HepG2 (cell line): ENCODE measurements around the gene PLXNA4. TPM values are rescaled to one million over a fixed set of nuclear protein-coding genes. Genes with fewer than 3 reads are reported as not detected.

Experiments used
- ATAC-seq: fragments of 200-7000 bp; cut with Tn5 transposase; 3 replicates; pipeline ENCODE4 v1.9.1; 2020; ENCODE audit warnings: mild to moderate bottlenecking, moderate library complexity
- BruUV-seq: library from RNA; stranded (reverse); fragments of 400-500 nt; replicated peaks from 2 replicates; lab custom pipeline; 2021; lab: Mats Ljungman, UMichigan
- CTCF ChIA-PET: fragments of 300-600 bp; formaldehyde crosslinking; extraction: SDS; loops from one replicate; lab custom pipeline; 2021; ENCODE audit warnings: low total read pairs, inconsistent platforms, low intra/inter-chr PET ratio; lab: Yijun Ruan, JAX
- POLR2A ChIA-PET: fragments of 350-600 bp; sonication (Branson Sonifier 250); formaldehyde crosslinking; loops from one replicate; lab custom pipeline; 2020; ENCODE audit warnings: antibody characterized with exemption, inconsistent platforms; lab: Yijun Ruan, JAX
- DNase-seq: peaks from one replicate; pipeline ENCODE4 v3.0.0-alpha.2; 2015; ENCODE audit warnings: low spot score
- FAIRE-seq: peaks from 3 replicates; lab custom pipeline; 2011; peaks lifted over from hg19 to GRCh38; lab: Jason Lieb, UNC
- H2AFZ ChIP-seq: one replicate; pipeline ENCODE4 v1.6.1; 2011; ENCODE audit warnings: low read length, inconsistent platforms
- H3K27ac ChIP-seq: fragments of 300-600 bp; 3 replicates; pipeline ENCODE4 v1.8.0; 2011; ENCODE audit warnings: mixed run types, mild to moderate bottlenecking, mixed read lengths, low read length, inconsistent platforms; ENCODE audit not compliant: insufficient read depth; ENCODE audit errors: extremely low read length
- H3K27me3 ChIP-seq, 2 experiments: fragments of 200-600 bp in 1 of 2; 2 replicates in 1 of 2; 3 replicates in 1 of 2; pipeline versions ENCODE4 v1.6.0 to v1.8.0; 2011; ENCODE audit warnings: low read length in 2 of 2, mild to moderate bottlenecking in 2 of 2, moderate library complexity in 2 of 2, inconsistent platforms in 1 of 2; ENCODE audit not compliant: insufficient read depth in 2 of 2, control insufficient read depth in 1 of 2
- H3K36me3 ChIP-seq, 2 experiments: fragments of 200-600 bp in 1 of 2; replicated peaks in 1 of 2; 2 replicates in 1 of 2; 3 replicates in 1 of 2; pipeline versions ENCODE4 v1.5.1 to v1.8.0; 2011; ENCODE audit warnings: low read length in 2 of 2, inconsistent platforms in 1 of 2; ENCODE audit not compliant: insufficient read depth in 2 of 2, control insufficient read depth in 1 of 2
- H3K4me1 ChIP-seq: 2 replicates; pipeline ENCODE4 v1.5.1; 2012; ENCODE audit warnings: low read length, inconsistent platforms; ENCODE audit not compliant: insufficient read depth
- H3K4me2 ChIP-seq: 2 replicates; pipeline ENCODE4 v1.6.0; 2011; ENCODE audit warnings: low read depth, low read length, inconsistent platforms
- H3K4me3 ChIP-seq, 3 experiments: fragments of 200-600 bp in 1 of 3; sonication (generic), shearing (Covaris generic) in 1 of 3; replicated peaks in 1 of 3; 2 replicates each; pipeline ENCODE4 v1.5.1; 2011 to 2016; ENCODE audit warnings: low read length in 3 of 3, inconsistent platforms in 2 of 3, low read depth in 2 of 3, mild to moderate bottlenecking in 2 of 3, control low read depth in 1 of 3, mixed read lengths in 1 of 3; ENCODE audit not compliant: insufficient read depth in 1 of 3
- H3K79me2 ChIP-seq: one replicate; pipeline ENCODE4 v1.6.1; 2011; ENCODE audit warnings: low read length, inconsistent platforms; ENCODE audit not compliant: insufficient read depth
- H3K9ac ChIP-seq: 2 replicates; pipeline ENCODE4 v1.6.0; 2011; ENCODE audit warnings: mild to moderate bottlenecking, low read depth, low read length, inconsistent platforms; ENCODE audit not compliant: insufficient read depth
- H3K9me3 ChIP-seq: 2 replicates; pipeline ENCODE4 v1.5.1; 2012; ENCODE audit warnings: mild to moderate bottlenecking, low read length
- H4K20me1 ChIP-seq: 2 replicates; pipeline ENCODE4 v1.6.0; 2011; ENCODE audit warnings: inconsistent platforms, mild to moderate bottlenecking, low read length, moderate library complexity; ENCODE audit not compliant: insufficient read depth
- ATF4 ChIP-seq, 2 experiments: fragments of 450-650 bp in 1 of 2; sonication (generic) in 1 of 2; formaldehyde crosslinking; IDR thresholded peaks; 2 replicates each; pipeline versions ENCODE4 v1.5.0 to v1.8.0; 2020 to 2022; ENCODE audit warnings: mild to moderate bottlenecking in 1 of 2, missing genetic modification reagents in 1 of 2
- ATF7-NPFF ChIP-seq: sonication (generic); formaldehyde crosslinking; IDR thresholded peaks from 2 replicates; pipeline ENCODE4 v1.8.1; 2023; ENCODE audit warnings: mild to moderate bottlenecking, low read depth, missing genetic modification reagents, moderate library complexity
- CBX2 ChIP-seq, 2 experiments: fragments of 200-600 bp in 1 of 2; sonication (generic); formaldehyde crosslinking in 1 of 2; IDR thresholded peaks; 2 replicates each; pipeline versions ENCODE4 v1.7.0 to v1.8.1; 2018 to 2022; ENCODE audit warnings: low read depth in 2 of 2, low read length in 1 of 2, mild to moderate bottlenecking in 1 of 2, missing genetic modification reagents in 1 of 2
- GATAD2A ChIP-seq: IDR thresholded peaks from 2 replicates; pipeline ENCODE4 v1.6.1; 2016
- KAT2B ChIP-seq: fragments of 150-350 bp; IDR thresholded peaks from 2 replicates; pipeline ENCODE4 v1.6.1; 2014; ENCODE audit warnings: low read depth, low read length, borderline replicate concordance
- MYC ChIP-seq: sonication (generic); formaldehyde crosslinking; IDR thresholded peaks from 2 replicates; pipeline ENCODE4 v1.9.0; 2021; ENCODE audit warnings: missing genetic modification reagents, borderline replicate concordance
- NRL ChIP-seq: sonication (generic); formaldehyde crosslinking; IDR thresholded peaks from 2 replicates; pipeline ENCODE4 v1.5.0; 2020; ENCODE audit warnings: missing genetic modification reagents, mild to moderate bottlenecking, moderate library complexity, borderline replicate concordance
- RBM22 ChIP-seq: fragments of 200-400 bp; formaldehyde crosslinking; optimal IDR thresholded peaks from 2 replicates; pipeline ENCODE3; 2017; ENCODE audit warnings: mild to moderate bottlenecking, low read length, moderate library complexity
- ZNF407 ChIP-seq: sonication (generic); formaldehyde crosslinking; IDR thresholded peaks from one replicate; pipeline ENCODE4 v1.5.1; 2020; ENCODE audit warnings: mild to moderate bottlenecking, missing genetic modification reagents; ENCODE audit errors: not compliant biosample characterization
- WGBS: methylation state at CpG from one replicate; pipeline ENCODE4 v1.1.6; 2017; ENCODE audit warnings: low lambda C conversion rate; 5-methylcytosine and 5-hydroxymethylcytosine counted together
- in situ Hi-C: cut with HindIII; loops from 2 replicates; pipeline ENCODE4 v1.10.0; 2017; ENCODE audit warnings: low pct_unique_long_range_greater_than_20kb; ENCODE audit not compliant: extremely low pct_ligation_motif_present
- intact Hi-C: fragments of 100-400 bp; cut with micrococcal nuclease; formaldehyde crosslinking; loops from one replicate; pipeline ENCODE4 v1.10.0; 2022; ENCODE audit not compliant: unreplicated experiment
- polyA plus RNA-seq, 8 experiments: library from polyadenylated mRNA; depleted of rRNA in 3 of 8; stranded (reverse) in 7 of 8; unstranded in 1 of 8; fragments of >200 nt; fragmentation: Illumina TruSeq in 4 of 8; extraction: Trizol in 4 of 8; gene quantifications; 2 replicates each; pipeline versions ENCODE4 v1.2.1 to v1.2.3, GENCODE V29; 2011 to 2016; ENCODE audit warnings: low read depth in 4 of 8, missing spikeins in 1 of 8, mixed read lengths in 1 of 8; ENCODE audit not compliant: insufficient read depth in 1 of 8
- total RNA-seq, 5 experiments: library from RNA; depleted of rRNA; stranded (reverse); fragments of >200 nt; fragmentation: Illumina TruSeq; extraction: Trizol; gene quantifications; 2 replicates each; pipeline ENCODE4 v1.2.3, GENCODE V29; 2016; ENCODE audit warnings: low read depth in 1 of 5

The PLXNA4 gene
- total and polyA plus RNA-seq, 2 of the 13 experiments (the other 11 are each of a cell fraction or from before 2014, with no cell fraction given): 0.01 to 0.04 TPM

DNA sequence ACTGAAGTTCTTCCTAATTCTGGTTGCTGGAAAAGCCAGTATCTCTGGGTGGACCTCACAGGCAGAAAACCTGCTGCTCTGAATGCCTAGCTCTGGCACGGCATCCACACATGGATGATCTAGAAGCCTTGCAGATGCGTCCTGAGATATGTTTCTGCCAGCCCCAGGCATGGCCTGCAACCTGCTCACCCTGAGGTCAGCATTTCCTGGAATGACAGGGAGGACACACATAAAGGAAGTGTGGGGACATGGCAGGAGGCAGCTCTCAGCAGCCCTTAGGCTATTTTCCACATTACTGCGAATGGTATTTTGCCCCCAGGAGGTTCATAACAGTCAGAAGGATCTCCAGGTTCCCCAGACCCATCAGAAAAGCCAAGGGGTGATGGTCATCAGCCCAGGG lies 23.2 kb downstream of the PLXNA4 start:
- in situ Hi-C loops (no loop called here), intact Hi-C loops (no loop called here)
- no peak for DNase-seq
- Histone ChIP-seq H3K9ac (no peak overlapping the region), H2AFZ (no peak overlapping the region), H3K27me3 (peaks cover 0 to 3% of the 10 kb centered on the region in 2 experiments; a peak in 1 of 5 replicates), H4K20me1 (no peaks in the 10 kb centered on the region), H3K9me3 (peaks cover 7% of the 10 kb centered on the region; the same call in 1 of the 2 replicates), H3K79me2 (no peaks in the 10 kb centered on the region), H3K27ac (no peak overlapping the region), H3K4me1 (no peaks in the 10 kb centered on the region), H3K4me3 (no peak overlapping the region), H3K36me3 (no peaks in the 10 kb centered on the region), H3K4me2 (no peak overlapping the region)
- no peak for FAIRE-seq
- ATAC-seq: no peak
- ChIA-PET CTCF (no interaction called here), POLR2A (no interaction called here)
- TF ChIP-seq ATF4 (CRISPR knock-in tag; IDR thresholded peaks at IDR 0.05) (no peak), GATAD2A (no peak), CBX2 (IDR thresholded peaks at IDR 0.05; ENCODE audit: low read depth, low read length) (no peak), CBX2 (CRISPR knock-in tag; IDR thresholded peaks at IDR 0.05; ENCODE audit: low read depth) (no peak), KAT2B (no peak)
- no TSS peak for BruUV-seq
- 0% methylated on average over 1 of the region's 3 CpGs for WGBS

GRCh38 chr7:132551886-132552285 lies 24.4 kb downstream of the PLXNA4 start:
- no peak overlapping the region for H3K4me3 ChIP-seq
- FAIRE-seq: no peak
- H3K79me2 ChIP-seq: no peaks in the 10 kb centered on the region
- peaks cover 0 to 3% of the 10 kb centered on the region in 2 experiments; a peak in 1 of 5 replicates for H3K27me3 ChIP-seq
- no peak overlapping the region for H2AFZ ChIP-seq
- 13% methylated on average over 3 of the region's 3 CpGs for WGBS
- H3K4me1 ChIP-seq: no peaks in the 10 kb centered on the region
- no peak overlapping the region for H3K27ac ChIP-seq
- ATAC-seq: no peak
- CTCF ChIA-PET: no interaction called here
- no peak overlapping the region for H3K4me2 ChIP-seq
- no peak overlapping the region for H3K9ac ChIP-seq
- DNase-seq: no peak
- H4K20me1 ChIP-seq: no peaks in the 10 kb centered on the region
- BruUV-seq: no TSS peak
- H3K36me3 ChIP-seq: no peaks in the 10 kb centered on the region
- POLR2A ChIA-PET: no interaction called here
- intact Hi-C loops (no loop called here), in situ Hi-C loops (no loop called here)
- H3K9me3 ChIP-seq: peaks cover 7% of the 10 kb centered on the region; the same call in 1 of the 2 replicates
- TF ChIP-seq ATF7-NPFF: no peak
- no peak for TF ChIP-seq MYC
- TF ChIP-seq RBM22: no peak
- TF ChIP-seq NRL (CRISPR knock-in tag): no peak
- TF ChIP-seq ZNF407: no peak
